GM18526 (cell line): ENCODE results near the gene ABI3BP.

Source experiments
- POLR2A ChIP-seq: IDR thresholded peaks from 3 replicates; pipeline ENCODE4 v1.6.1; 2011; ENCODE audit not compliant: insufficient read length; ENCODE audit errors: extremely low read depth

The ABI3BP gene, protein sequence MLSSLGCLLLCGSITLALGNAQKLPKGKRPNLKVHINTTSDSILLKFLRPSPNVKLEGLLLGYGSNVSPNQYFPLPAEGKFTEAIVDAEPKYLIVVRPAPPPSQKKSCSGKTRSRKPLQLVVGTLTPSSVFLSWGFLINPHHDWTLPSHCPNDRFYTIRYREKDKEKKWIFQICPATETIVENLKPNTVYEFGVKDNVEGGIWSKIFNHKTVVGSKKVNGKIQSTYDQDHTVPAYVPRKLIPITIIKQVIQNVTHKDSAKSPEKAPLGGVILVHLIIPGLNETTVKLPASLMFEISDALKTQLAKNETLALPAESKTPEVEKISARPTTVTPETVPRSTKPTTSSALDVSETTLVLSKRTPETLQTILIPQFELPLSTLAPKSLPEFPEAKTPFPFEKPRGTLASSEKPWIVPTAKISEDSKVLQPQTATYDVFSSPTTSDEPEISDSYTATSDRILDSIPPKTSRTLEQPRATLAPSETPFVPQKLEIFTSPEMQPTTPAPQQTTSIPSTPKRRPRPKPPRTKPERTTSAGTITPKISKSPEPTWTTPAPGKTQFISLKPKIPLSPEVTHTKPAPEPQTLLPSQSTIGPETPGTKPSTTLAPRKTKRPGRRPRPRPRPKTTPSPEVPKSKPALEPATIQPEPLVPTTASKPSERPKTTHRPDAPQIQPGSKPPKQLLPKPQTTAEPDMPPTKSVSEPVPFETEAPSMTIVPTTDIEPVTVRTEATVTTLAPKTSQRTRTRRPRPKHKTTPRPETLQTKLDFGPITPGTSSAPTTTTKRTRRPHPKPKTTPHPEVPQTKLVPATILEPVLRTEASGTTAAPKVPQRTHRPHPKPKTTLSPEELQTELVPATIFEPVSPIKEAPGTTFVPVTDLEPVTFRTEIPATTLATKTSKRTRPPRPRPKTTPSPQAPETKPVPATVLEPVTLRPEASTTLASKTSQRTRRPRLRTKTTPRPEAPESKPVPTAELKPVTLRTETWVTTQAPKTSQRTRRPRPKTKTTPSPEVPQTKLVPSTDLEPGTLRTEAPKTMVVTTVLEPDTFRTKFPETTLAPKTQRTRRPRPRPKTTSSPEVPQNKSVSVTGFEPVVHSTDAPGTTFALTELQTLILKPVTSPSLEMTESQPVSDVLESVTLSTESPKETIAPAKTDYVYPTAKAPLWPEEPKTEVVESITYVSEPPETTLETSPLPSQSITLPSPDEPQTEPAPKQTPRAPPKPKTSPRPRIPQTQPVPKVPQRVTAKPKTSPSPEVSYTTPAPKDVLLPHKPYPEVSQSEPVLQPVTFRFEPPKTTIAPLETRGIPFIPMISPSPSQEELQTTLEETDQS (N-terminal part only)

DNA sequence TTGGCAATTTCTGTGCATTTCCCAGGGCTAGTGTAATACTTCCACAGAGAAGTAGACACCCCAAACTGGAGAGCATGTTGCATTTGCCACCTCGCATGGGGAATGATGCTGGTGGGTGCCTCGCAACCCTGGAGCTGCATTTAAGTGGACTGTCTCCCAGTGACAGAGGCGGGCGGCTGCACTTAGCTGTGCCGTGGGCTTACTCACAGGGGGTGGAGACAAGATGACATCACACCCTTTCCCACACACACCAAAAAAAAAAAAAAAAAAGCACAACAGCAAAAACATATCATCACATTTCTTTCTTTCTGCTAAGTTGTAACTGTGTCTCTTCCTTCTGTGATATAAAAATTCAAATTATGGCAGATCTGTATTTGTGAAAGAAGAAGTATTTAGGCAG is at the start of gene ABI3BP:
TSS of gene ABI3BP (minus strand) at position 113 of the 400 bp plus-strand sequence. CDS start at position 76, 37 bp downstream.
- TF ChIP-seq POLR2A = no peak

DNA sequence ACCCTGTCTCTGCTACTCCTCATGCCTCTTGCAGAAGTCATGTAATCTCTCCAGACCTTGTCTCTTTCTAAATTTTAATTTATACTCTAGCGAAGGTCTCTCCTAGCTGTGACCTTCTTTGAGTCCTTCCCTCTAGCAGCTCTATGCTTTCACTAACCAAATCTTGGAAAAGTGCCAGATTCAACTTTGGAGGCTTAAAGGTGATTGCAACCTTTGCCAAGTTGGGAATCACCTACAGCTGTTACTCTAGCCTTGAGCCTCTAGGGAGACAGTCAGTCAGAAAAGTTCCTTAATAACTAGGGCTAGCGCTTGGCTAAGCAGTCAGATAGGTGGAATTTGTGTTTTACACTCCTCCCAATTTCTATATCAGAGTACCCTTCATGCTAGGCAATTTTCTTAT is 46.1 kb upstream of the ABI3BP start:
- TF ChIP-seq POLR2A = no peak

DNA sequence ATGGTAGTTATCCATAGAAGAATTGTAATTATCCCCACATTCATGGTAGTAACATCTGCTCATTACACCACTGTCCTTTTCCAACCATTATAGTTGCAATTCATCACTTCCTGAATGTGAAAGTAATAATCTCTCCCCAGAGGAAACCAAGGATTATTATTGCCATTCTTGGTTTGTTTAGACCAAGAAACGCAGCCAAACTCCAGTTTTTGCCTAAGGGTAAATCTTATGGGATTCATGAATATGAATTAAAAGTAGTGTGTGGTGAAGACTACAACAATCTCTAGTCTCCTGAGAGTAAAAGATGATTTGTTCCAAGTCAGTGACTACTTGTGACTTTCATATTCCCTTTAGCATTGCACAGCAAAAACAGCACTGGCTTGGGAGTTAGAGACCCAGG is 45.7 kb upstream of the ABI3BP start:
- TF ChIP-seq POLR2A = no peak

DNA sequence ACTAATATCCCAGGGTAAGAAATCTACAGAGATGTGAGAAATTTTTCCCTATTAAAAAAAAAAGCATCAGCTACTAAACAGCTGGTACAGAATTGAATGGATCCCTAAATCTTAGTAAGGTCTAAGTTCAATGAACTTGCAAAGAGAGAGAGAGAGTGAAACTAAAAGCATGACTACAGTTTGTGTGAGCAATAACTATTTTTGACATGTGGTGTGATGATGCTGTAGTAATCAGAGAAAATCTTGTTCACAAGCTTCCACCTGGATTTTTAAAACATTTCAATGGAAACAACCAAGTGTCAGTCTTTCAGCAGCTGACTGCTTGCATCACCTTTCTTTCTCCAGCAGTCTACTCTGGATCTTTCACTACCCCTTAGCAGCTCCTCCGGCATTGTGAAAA is 45.2 kb upstream of the ABI3BP start:
- no peak for TF ChIP-seq POLR2A

DNA sequence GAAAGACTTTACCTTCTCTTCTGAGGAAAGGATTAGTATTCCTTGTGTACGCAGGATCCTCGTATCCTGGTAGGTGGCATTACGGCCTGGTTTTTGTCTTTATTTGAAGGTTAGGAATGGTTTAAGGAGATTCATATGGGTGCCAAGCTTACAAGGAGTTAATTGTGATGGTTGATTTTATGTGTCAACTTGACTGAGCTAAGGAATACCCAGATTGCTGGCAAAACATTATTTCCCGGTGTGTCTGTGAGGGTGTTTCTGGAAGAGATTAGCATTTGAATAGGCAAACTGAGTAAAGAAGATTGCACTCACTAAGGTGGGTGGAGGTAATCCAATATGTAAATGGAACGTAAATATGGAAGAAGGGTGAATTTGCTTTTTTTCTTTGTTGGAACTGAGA is 44.4 kb upstream of the ABI3BP start:
- TF ChIP-seq POLR2A = no peak

DNA sequence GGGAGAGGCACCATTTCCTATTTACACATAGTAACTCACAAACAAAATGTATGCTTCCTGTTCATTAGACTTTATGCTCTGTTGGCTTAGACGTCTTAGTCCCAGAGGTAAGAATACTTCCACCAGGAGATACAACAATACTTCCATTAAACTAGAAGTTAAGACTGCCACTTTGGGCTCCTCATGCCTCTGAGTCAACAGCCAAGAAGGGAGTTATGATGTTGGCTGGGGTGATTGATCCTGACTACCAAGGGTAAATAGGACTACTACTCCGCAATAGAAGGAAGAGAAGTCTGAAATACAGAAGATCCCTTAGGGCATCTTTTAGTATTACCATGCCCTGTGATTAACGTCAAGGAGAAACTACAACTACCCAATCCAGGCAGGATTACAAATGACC is 43.5 kb upstream of the ABI3BP start:
- no peak for TF ChIP-seq POLR2A

DNA sequence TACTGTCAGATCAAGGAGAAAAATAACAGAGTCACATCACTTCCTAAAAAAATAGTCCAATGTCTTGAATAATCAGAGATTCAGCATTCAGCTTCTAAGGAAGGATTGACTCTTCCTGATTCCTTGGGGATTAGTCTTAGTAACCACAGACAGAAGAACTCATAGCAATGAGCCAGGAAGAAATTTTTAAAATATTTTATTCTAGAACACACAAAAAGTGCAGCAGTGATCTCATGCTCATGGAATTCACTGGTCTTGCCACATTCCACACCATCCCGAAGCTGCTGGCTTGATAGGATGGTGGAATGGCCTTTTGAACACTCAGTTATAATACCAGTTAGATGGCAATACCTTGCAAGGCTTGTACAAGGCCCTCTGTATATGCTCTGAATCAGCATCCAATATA is 43.0 kb upstream of the ABI3BP start:
- TF ChIP-seq POLR2A = no peak

DNA sequence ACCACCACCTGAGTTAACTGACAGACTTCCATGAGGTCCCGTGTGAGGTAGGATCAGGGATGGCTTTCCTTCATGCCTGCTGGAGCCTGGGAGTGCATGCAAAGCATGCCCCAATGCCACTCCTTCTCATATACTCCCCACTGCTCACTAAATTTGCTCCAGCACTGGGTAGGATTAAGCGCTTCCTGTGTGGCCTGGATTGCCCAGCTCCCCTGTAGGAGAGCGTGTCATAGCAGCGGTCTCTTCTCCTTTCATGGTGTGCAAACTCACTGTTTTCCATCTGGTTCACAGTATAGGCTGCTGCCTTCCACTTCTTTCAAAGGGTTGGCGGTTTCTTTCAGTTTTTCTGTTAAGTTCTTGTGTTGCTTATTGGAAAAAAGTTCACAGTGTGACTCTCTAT is 34.1 kb upstream of the ABI3BP start:
- no peak for TF ChIP-seq POLR2A

DNA sequence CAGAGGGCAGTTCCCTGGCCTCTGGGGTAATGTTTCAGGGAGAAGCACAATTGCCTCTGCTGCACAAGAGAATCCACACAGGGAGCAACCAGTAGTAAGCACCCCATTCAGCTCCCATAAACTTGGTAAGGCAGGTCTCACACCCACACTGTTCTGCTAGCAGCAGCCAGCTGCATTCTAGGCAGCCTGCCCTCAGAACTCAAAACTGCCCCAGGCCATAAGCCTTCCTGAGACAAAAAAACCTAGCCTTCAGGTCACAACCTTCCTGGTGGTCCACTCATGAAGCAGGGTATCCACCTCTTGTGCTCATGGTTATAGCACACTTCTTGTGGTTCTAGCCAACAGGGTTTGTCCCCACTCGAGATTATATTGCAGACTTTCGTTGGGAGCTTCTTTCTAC is 33.7 kb upstream of the ABI3BP start:
- no peak for TF ChIP-seq POLR2A

DNA sequence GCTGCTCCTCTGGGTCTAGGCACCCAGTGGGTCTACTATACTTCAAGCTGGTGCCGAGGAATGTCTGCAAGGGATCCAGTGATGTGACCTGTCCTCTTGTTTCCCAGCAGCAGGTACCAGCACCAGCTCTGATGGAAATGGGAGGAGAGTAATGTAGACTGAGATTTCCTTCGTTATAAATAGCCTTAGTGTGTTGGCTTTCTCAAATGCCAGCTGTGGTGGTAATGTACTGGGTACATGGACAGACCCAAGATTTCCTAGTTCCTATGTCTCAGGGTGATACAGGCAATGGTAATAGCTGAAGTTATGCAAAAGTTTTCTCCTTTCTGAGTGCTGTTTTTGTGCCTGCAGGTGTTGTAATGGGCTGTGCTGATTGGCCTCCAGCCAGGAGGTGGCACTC is 33.0 kb upstream of the ABI3BP start:
- TF ChIP-seq POLR2A = no peak

DNA sequence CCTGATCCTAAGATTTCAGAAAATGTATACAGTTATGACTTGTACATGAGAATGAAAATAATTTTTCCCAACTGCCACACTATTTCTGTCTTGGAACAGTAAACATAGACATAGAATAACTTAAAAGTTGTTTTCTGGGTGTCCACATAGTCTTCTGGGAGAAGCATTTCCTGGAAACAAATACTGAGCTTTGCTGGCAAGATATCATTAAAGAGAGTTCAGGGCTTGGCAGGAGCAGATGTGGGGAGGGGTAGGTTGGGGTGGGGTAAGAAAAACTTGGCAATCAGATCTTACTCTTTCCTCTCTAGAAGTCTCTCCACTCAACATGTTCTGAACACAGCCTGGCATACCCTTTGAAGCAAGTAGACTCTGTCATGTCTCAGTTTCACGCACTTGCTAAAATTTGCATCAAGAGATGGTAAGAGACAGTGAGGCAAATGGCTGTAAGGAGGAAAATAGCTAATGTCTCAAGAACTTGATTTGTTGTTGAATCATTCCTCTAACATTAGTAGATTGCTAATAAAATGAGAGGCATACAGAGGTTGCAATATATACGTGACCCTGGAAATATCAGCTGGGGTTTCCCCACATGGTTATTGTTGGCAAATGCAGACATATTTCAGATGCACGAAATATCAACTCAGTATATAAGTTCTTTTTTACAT is 27.3 kb upstream of the ABI3BP start:
- no peak for TF ChIP-seq POLR2A

DNA sequence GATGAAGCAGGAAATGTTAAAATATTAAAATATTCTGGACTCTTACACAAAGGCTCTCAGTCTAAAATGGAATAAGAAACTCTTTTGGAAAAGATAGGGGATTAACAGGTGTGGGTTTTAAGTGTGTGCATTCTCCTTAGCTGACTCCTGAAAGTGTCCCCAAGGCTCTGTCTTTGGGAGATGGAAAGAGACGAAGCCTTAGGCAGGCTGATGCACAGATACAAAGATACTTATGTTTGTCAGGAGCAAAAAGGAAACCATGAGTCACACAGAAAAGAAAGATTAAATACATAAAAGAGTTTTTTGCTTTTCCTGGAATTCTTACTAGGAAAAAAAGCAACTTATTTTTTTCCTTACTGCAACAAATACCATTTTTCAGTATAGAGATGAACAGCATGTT is 23.8 kb upstream of the ABI3BP start:
- TF ChIP-seq POLR2A = no peak

DNA sequence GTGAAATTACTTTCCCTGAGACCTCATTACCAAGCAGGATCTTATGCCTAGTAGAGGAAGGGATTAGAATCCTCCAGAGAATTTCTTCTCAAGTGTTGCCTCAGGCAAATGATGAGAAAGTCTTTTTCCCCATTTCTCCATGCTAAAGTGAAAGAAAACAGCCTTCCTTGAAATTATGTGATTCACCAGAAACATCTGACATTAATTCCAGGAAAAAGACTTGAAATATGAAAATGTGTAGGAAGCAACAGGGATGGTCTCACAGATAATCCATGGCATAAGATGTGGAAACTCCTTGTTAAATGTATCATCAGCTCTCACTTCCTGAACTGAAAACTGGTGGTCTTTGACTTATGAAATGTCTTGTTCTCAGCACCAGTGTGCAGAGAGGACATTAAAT is 17.9 kb upstream of the ABI3BP start:
- TF ChIP-seq POLR2A = no peak

DNA sequence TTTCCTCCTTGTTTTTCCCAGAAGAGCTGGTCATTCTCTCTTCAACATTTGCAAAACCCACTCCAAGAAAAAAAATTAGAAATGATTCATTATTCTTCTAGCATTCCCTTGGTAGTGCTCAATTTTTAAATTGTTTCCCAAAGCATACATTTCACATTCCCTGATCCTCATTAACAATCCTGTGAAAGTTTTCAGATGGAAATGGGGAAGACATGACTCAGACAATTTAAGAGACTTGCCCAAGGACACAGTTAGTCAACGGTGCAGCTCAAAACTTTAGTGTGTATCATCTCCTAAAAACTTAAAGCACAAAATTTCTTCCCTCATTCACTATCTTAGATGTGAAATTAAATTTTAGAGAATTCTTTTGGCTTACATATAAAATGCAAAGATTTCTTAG is 17.1 kb upstream of the ABI3BP start:
- TF ChIP-seq POLR2A = no peak

DNA sequence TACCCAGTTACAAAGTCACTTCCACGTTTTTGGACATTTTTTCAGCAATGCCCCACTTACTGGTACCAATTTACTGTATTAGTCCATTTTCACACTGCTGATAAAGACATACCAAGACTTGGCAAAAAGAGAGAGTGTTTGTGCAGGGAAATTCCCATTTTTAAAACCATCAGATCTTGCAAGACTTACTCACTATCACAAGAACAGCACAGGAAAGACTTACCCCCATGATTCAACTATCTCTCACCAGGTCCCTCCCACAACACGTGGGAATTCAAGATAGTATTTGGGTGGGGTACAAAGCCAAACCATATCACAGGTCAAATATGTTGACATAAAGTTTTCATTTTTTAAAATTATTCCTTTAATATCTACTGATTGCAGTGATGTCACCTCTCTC is 16.2 kb upstream of the ABI3BP start:
- TF ChIP-seq POLR2A = no peak

DNA sequence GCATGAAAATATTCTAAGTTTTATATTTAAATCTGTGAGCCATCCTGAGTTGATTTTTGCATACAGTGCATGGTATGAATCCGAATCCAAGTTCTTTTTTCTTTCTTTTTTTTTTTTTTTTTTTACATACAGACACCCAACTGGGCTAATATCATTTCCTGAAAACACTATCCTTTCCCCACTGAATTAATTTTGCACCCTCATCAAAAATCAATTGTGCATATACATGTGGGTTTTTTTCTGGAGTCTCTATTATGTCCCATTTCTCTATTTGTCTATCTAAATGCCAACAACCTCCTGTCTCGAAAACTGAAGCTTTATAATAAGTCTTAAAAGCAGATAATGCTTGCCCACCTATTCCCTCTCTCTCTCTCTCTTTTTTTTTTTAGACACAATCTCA is 5.9 kb upstream of the ABI3BP start:
- no peak for TF ChIP-seq POLR2A
